SK-N-SH (cell line): ENCODE measurements around the gene P2RX2. TPM values are rescaled to one million over a fixed set of nuclear protein-coding genes. Genes with fewer than 3 reads are reported as not detected.

Source experiments
- CTCF ChIA-PET: fragments of 300-600, 350-600 bp; formaldehyde crosslinking; extraction: SDS; loops from one replicate; lab custom pipeline; 2021; lab: Yijun Ruan, JAX
- POLR2A ChIA-PET: fragments of 350-600 bp; sonication (Branson Sonifier 250); formaldehyde crosslinking; extraction: SDS; loops from one replicate; lab custom pipeline; 2020; ENCODE audit warnings: antibody characterized with exemption, inconsistent platforms; lab: Yijun Ruan, JAX
- DNase-seq: peaks from one replicate; pipeline ENCODE4 v3.0.0; 2012
- H2AFZ ChIP-seq: fragments of 200-600 bp; sonication (generic); 2 replicates; pipeline ENCODE4 v1.8.1; 2016; ENCODE audit warnings: antibody characterized with exemption, mild to moderate bottlenecking, low read depth
- H3F3A ChIP-seq: fragments of 200-600 bp; sonication (generic); replicated peaks from 2 replicates; pipeline ENCODE3; 2016; ENCODE audit warnings: antibody characterized with exemption, mild to moderate bottlenecking; ENCODE audit not compliant: insufficient read depth
- H3K27ac ChIP-seq, 2 experiments: fragments of 200-500 bp in 1 of 2; fragments of 200-600 bp in 1 of 2; sonication (Bioruptor generic) in 1 of 2; sonication (generic), shearing (Covaris generic) in 1 of 2; 2 replicates each; pipeline versions ENCODE4 v1.5.1 to v1.6.1; 2014 to 2016; ENCODE audit warnings: low read depth in 2 of 2, inconsistent platforms in 1 of 2, low read length in 1 of 2, mild to moderate bottlenecking in 1 of 2, mixed read lengths in 1 of 2
- H3K27me3 ChIP-seq: fragments of 200-600 bp; sonication (generic), shearing (Covaris generic); 2 replicates; pipeline ENCODE4 v1.6.1; 2016; ENCODE audit warnings: mixed run types; ENCODE audit not compliant: insufficient read depth
- H3K36me3 ChIP-seq, 2 experiments: fragments of 200-500 bp in 1 of 2; fragments of 200-600 bp in 1 of 2; sonication (Bioruptor generic) in 1 of 2; sonication (generic) in 1 of 2; replicated peaks in 1 of 2; 2 replicates each; pipeline versions ENCODE3 to v1.5.1; 2014 to 2016; ENCODE audit warnings: low read length in 1 of 2, mild to moderate bottlenecking in 1 of 2; ENCODE audit not compliant: insufficient read depth in 2 of 2, control insufficient read depth in 1 of 2
- H3K4me1 ChIP-seq, 2 experiments: fragments of 200-500 bp in 1 of 2; fragments of 200-600 bp in 1 of 2; sonication (Bioruptor generic) in 1 of 2; sonication (generic), shearing (Covaris generic) in 1 of 2; 2 replicates each; pipeline versions ENCODE4 v1.5.1 to v1.6.1; 2014 to 2016; ENCODE audit warnings: low read depth in 1 of 2, low read length in 1 of 2, mixed run types in 1 of 2; ENCODE audit not compliant: insufficient read depth in 2 of 2, control insufficient read depth in 1 of 2
- H3K4me2 ChIP-seq: fragments of 200-600 bp; sonication (generic), shearing (Covaris generic); 2 replicates; pipeline ENCODE4 v1.6.1; 2017; ENCODE audit warnings: mixed run types
- H3K4me3 ChIP-seq, 2 experiments: fragments of 200-500 bp in 1 of 2; fragments of 200-600 bp in 1 of 2; sonication (Bioruptor generic) in 1 of 2; sonication (generic), shearing (Covaris generic) in 1 of 2; 2 replicates each; pipeline versions ENCODE4 v1.5.1 to v1.8.1; 2014 to 2016; ENCODE audit warnings: low read depth in 2 of 2, inconsistent platforms in 1 of 2, low read length in 1 of 2, mild to moderate bottlenecking in 1 of 2, mixed read lengths in 1 of 2, moderate library complexity in 1 of 2
- H3K79me2 ChIP-seq: fragments of 200-600 bp; sonication (generic); 2 replicates; pipeline ENCODE4 v1.8.1; 2017; ENCODE audit warnings: mild to moderate bottlenecking; ENCODE audit not compliant: insufficient read depth
- H3K9ac ChIP-seq: fragments of 200-600 bp; sonication (generic); 2 replicates; pipeline ENCODE4 v1.6.1; 2017; ENCODE audit warnings: mixed run types
- H3K9me2 ChIP-seq: fragments of 200-600 bp; sonication (generic); 2 replicates; pipeline ENCODE4 v1.6.1; 2017; ENCODE audit warnings: mixed run types
- H3K9me3 ChIP-seq: fragments of 200-600 bp; sonication (generic); 2 replicates; pipeline ENCODE4 v1.6.1; 2017; ENCODE audit warnings: mixed run types, mild to moderate bottlenecking, moderate library complexity
- H4K20me1 ChIP-seq: fragments of 200-600 bp; sonication (generic); 2 replicates; pipeline ENCODE4 v1.6.1; 2017; ENCODE audit warnings: mild to moderate bottlenecking, mixed run types; ENCODE audit not compliant: insufficient read depth
- ELF1 ChIP-seq: IDR thresholded peaks from 2 replicates; pipeline ENCODE4 v1.4.0; 2012
- FOSL2 ChIP-seq: IDR thresholded peaks from 2 replicates; pipeline ENCODE4 v1.4.0; 2012; ENCODE audit warnings: low read depth, mild to moderate bottlenecking, moderate library complexity, borderline replicate concordance
- FOXJ3 ChIP-seq: sonication (generic); formaldehyde crosslinking; IDR thresholded peaks from 2 replicates; pipeline ENCODE4 v1.5.1; 2020; ENCODE audit warnings: mild to moderate bottlenecking, missing genetic modification reagents
- GABPA ChIP-seq: IDR thresholded peaks from 2 replicates; pipeline ENCODE4 v1.4.0; 2012; ENCODE audit warnings: low read depth, mild to moderate bottlenecking
- JUND ChIP-seq: IDR thresholded peaks from 2 replicates; pipeline ENCODE4 v1.4.0; 2012
- MEF2A ChIP-seq: IDR thresholded peaks from 2 replicates; pipeline ENCODE4 v1.4.0; 2012; ENCODE audit warnings: low read depth, borderline replicate concordance
- MXI1 ChIP-seq: IDR thresholded peaks from 2 replicates; pipeline ENCODE4 v1.6.1; 2012; ENCODE audit warnings: mild to moderate bottlenecking, low read depth, low read length, improper control_type of control experiment
- NRF1 ChIP-seq: IDR thresholded peaks from 2 replicates; pipeline ENCODE4 v1.6.1; 2012; ENCODE audit warnings: low read depth, mild to moderate bottlenecking, low read length
- PBX3 ChIP-seq: IDR thresholded peaks from 2 replicates; pipeline ENCODE4; 2012
- POLR2AphosphoS5 ChIP-seq: IDR thresholded peaks from 2 replicates; pipeline ENCODE4 v1.6.1; 2012; ENCODE audit warnings: low read depth, low read length
- RAD21 ChIP-seq: IDR thresholded peaks from 2 replicates; pipeline ENCODE4 v1.6.1; 2012; ENCODE audit warnings: mild to moderate bottlenecking, low read length
- RFX5 ChIP-seq: IDR thresholded peaks from 2 replicates; pipeline ENCODE4 v1.6.1; 2012; ENCODE audit warnings: mild to moderate bottlenecking, improper control_type of control experiment, low read length
- TAF1 ChIP-seq: IDR thresholded peaks from 2 replicates; pipeline ENCODE4 v1.6.1; 2012; ENCODE audit warnings: low read depth, mild to moderate bottlenecking, low read length, moderate library complexity, borderline replicate concordance
- USF2 ChIP-seq: fragments of 150-350 bp; IDR thresholded peaks from 2 replicates; pipeline ENCODE4 v1.6.1; 2017; ENCODE audit warnings: antibody characterized with exemption, low read length, low read depth, borderline replicate concordance
- YY1 ChIP-seq: IDR thresholded peaks from 2 replicates; pipeline ENCODE4 v1.4.0; 2012; ENCODE audit warnings: low read depth, mild to moderate bottlenecking
- WGBS: methylation state at CpG from one replicate; pipeline ENCODE4 v1.1.6; 2017; ENCODE audit warnings: low lambda C conversion rate; 5-methylcytosine and 5-hydroxymethylcytosine counted together
- polyA plus RNA-seq, 3 experiments: library from polyadenylated mRNA; depleted of rRNA; stranded (reverse); fragments of >200 nt; gene quantifications; 2 replicates each; pipeline ENCODE4 v1.2.3, GENCODE V29; 2012
- TF ChIP-seq, protein P1 (sequence below): fragments of 150-350 bp; IDR thresholded peaks from 2 replicates; pipeline ENCODE4 v1.6.1; 2016; ENCODE audit warnings: mild to moderate bottlenecking, low read depth, low read length
- TF ChIP-seq, protein P2 (sequence below): fragments of 200-600 bp; sonication (generic); IDR thresholded peaks from 2 replicates; pipeline ENCODE4 v1.6.1; 2017; ENCODE audit warnings: antibody characterized with exemption, mild to moderate bottlenecking, moderate library complexity

Gene P2RX2
- polyA plus RNA-seq, 1 of the 3 experiments (the other 2 are of a cell fraction) = 0.03 TPM

GRCh38 chr12:132611620-132612019 lies 7.0 kb upstream of the P2RX2 start (continued):
- no peak for TF ChIP-seq MXI1
- no peak for TF ChIP-seq RAD21
- no peak for TF ChIP-seq YY1
- no peak for TF ChIP-seq RFX5

- no peak overlapping the region for H3K4me2 ChIP-seq
- peaks cover 0 to 13% of the 10 kb centered on the region in 2 experiments; a peak in 1 of 4 replicates for H3K4me1 ChIP-seq
- H3F3A ChIP-seq = peaks cover 4% of the 10 kb centered on the region
- DNase-seq = no peak
- H3K9me2 ChIP-seq = no peaks in the 10 kb centered on the region
- 34% methylated on average over 5 of the region's 5 CpGs for WGBS
- ChIA-PET CTCF (interaction anchor here (0.9 to 7.2 kb wide), 13 partner anchors 12 to 198 kb away, joined by 3 to 122 read pairs (median 5); no protein-coding TSS in a partner anchor), POLR2A (no interaction called here)
- peaks cover 53% of the 10 kb centered on the region for H3K27me3 ChIP-seq
- no peaks in the 10 kb centered on the region for H3K79me2 ChIP-seq
- no peak overlapping the region for H2AFZ ChIP-seq
- H3K36me3 ChIP-seq = no peaks in the 10 kb centered on the region
- no peaks in the 10 kb centered on the region for H4K20me1 ChIP-seq
- TF ChIP-seq USF2 (no peak), FOSL2 (no peak), TAF1 (no peak), ELF1 (no peak), NRF1 (no peak), MEF2A (no peak), FOXJ3 (CRISPR knock-in tag) (no peak), PBX3 (no peak), GABPA (no peak), JUND (no peak), POLR2AphosphoS5 (no peak)
- TF ChIP-seq, protein P1, sequence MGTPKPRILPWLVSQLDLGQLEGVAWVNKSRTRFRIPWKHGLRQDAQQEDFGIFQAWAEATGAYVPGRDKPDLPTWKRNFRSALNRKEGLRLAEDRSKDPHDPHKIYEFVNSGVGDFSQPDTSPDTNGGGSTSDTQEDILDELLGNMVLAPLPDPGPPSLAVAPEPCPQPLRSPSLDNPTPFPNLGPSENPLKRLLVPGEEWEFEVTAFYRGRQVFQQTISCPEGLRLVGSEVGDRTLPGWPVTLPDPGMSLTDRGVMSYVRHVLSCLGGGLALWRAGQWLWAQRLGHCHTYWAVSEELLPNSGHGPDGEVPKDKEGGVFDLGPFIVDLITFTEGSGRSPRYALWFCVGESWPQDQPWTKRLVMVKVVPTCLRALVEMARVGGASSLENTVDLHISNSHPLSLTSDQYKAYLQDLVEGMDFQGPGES = no peak
- TF ChIP-seq, protein P2, sequence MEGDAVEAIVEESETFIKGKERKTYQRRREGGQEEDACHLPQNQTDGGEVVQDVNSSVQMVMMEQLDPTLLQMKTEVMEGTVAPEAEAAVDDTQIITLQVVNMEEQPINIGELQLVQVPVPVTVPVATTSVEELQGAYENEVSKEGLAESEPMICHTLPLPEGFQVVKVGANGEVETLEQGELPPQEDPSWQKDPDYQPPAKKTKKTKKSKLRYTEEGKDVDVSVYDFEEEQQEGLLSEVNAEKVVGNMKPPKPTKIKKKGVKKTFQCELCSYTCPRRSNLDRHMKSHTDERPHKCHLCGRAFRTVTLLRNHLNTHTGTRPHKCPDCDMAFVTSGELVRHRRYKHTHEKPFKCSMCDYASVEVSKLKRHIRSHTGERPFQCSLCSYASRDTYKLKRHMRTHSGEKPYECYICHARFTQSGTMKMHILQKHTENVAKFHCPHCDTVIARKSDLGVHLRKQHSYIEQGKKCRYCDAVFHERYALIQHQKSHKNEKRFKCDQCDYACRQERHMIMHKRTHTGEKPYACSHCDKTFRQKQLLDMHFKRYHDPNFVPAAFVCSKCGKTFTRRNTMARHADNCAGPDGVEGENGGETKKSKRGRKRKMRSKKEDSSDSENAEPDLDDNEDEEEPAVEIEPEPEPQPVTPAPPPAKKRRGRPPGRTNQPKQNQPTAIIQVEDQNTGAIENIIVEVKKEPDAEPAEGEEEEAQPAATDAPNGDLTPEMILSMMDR = no peak
- no peak overlapping the region for H3K9ac ChIP-seq
- no peaks in the 10 kb centered on the region for H3K9me3 ChIP-seq
- H3K4me3 ChIP-seq = no peak overlapping the region
- H3K27ac ChIP-seq = no peak overlapping the region
Measured at GRCh38 chr12:132614029-132614428, 4.5 kb upstream of the P2RX2 start.
